OCI-LY7 (cell line): ENCODE data around the gene GALNT7. TPM values are rescaled to one million over a fixed set of nuclear protein-coding genes. Genes with fewer than 3 reads are reported as not detected.

Experiments
- BruUV-seq: library from RNA; stranded (reverse); fragments of 400-500 nt; replicated peaks from 2 replicates; lab custom pipeline; 2021; lab: Mats Ljungman, UMichigan
- CTCF ChIA-PET: fragments of 300-600 bp; sonication (Branson Sonifier 250); formaldehyde crosslinking; loops from one replicate; lab custom pipeline; 2022; ENCODE audit warnings: antibody characterized with exemption; ENCODE audit not compliant: unreplicated experiment; lab: Charles Lee
- POLR2A ChIA-PET: fragments of 300-600 bp; sonication (Branson Sonifier 250); formaldehyde crosslinking; loops from one replicate; lab custom pipeline; 2022; ENCODE audit warnings: antibody characterized with exemption; lab: Charles Lee
- DNase-seq: peaks from one replicate; pipeline ENCODE4 v3.0.0-alpha.2; 2015; ENCODE audit warnings: low spot score
- H2AFZ ChIP-seq: fragments of 200-600 bp; sonication (generic), shearing (Covaris generic); 2 replicates; pipeline ENCODE4 v1.6.1; 2014; ENCODE audit warnings: mild to moderate bottlenecking, antibody characterized with exemption, low read length, moderate library complexity
- H3K27ac ChIP-seq: fragments of 200-600 bp; sonication (generic); 2 replicates; pipeline ENCODE4 v1.5.1; 2014; ENCODE audit warnings: mixed run types, low read depth, mild to moderate bottlenecking, moderate library complexity, low read length, inconsistent platforms; ENCODE audit not compliant: poor library complexity, severe bottlenecking
- H3K36me3 ChIP-seq: fragments of 200-600 bp; sonication (generic); 2 replicates; pipeline ENCODE4 v1.6.1; 2014; ENCODE audit warnings: mild to moderate bottlenecking, antibody characterized with exemption, low read length, moderate library complexity, mixed read lengths; ENCODE audit not compliant: insufficient read depth
- H3K4me1 ChIP-seq: fragments of 200-600 bp; sonication (generic); 2 replicates; pipeline ENCODE4 v1.5.1; 2014; ENCODE audit warnings: mild to moderate bottlenecking, low read length; ENCODE audit not compliant: insufficient read depth, poor library complexity, severe bottlenecking
- H3K4me2 ChIP-seq: fragments of 200-600 bp; sonication (generic); 2 replicates; pipeline ENCODE4 v1.6.1; 2014; ENCODE audit warnings: mild to moderate bottlenecking, low read length
- H3K4me3 ChIP-seq: fragments of 200-600 bp; sonication (generic); 2 replicates; pipeline ENCODE4 v1.5.1; 2014; ENCODE audit warnings: mild to moderate bottlenecking, low read depth, low read length; ENCODE audit not compliant: poor library complexity, severe bottlenecking
- H3K79me2 ChIP-seq: fragments of 200-600 bp; sonication (generic); 2 replicates; pipeline ENCODE4 v1.6.1; 2016; ENCODE audit warnings: low read depth, mild to moderate bottlenecking, low read length, moderate library complexity, mixed read lengths; ENCODE audit not compliant: insufficient read depth
- H3K9me2 ChIP-seq: fragments of 200-600 bp; sonication (generic); 2 replicates; pipeline ENCODE4 v1.6.1; 2016; ENCODE audit warnings: mild to moderate bottlenecking, low read length, mixed read lengths; ENCODE audit not compliant: insufficient read depth
- H3K9me3 ChIP-seq: fragments of 200-600 bp; sonication (generic); 2 replicates; pipeline ENCODE4 v1.6.1; 2014; ENCODE audit warnings: mild to moderate bottlenecking, mixed run types, low read length, mixed read lengths
- H4K20me1 ChIP-seq: fragments of 200-600 bp; sonication (generic); 2 replicates; pipeline ENCODE4 v1.6.1; 2014; ENCODE audit warnings: mild to moderate bottlenecking, antibody characterized with exemption, low read length, moderate library complexity, mixed read lengths; ENCODE audit not compliant: insufficient read depth
- CTCF ChIP-seq: fragments of 200-600 bp; sonication (generic); conservative IDR thresholded peaks from 2 replicates; pipeline ENCODE4 v1.5.1; 2014; ENCODE audit warnings: mild to moderate bottlenecking, antibody characterized with exemption, low read length, moderate library complexity, mixed read lengths
- EZH2phosphoT487 ChIP-seq: fragments of 200-600 bp; sonication (generic); IDR thresholded peaks from 2 replicates; pipeline ENCODE4 v1.6.1; 2018; ENCODE audit warnings: low read depth, borderline replicate concordance, mild to moderate bottlenecking, mixed run types, antibody characterized with exemption, low read length, moderate library complexity, mixed read lengths
- intact Hi-C: fragments of 100-400 bp; cut with micrococcal nuclease; formaldehyde crosslinking; loops from one replicate; pipeline ENCODE4 v1.10.0; 2022; ENCODE audit not compliant: unreplicated experiment
- total RNA-seq, 2 experiments: library from RNA; depleted of rRNA in 1 of 2; stranded (reverse); fragments of >200 nt in 1 of 2; shearing (Covaris generic) in 1 of 2; gene quantifications; 2 replicates each; pipeline ENCODE4 v1.2.3, GENCODE V29; 2014 to 2022

GALNT7 gene
- total RNA-seq, 2 experiments from 2014 or later: 20.3 to 34.4 TPM

- Histone ChIP-seq H3K9me2 (no peaks in the 10 kb centered on the region), H3K4me1 (peaks cover 3% of the 10 kb centered on the region), H3K9me3 (peaks cover 9% of the 10 kb centered on the region; the same call in 1 of the 2 replicates), H3K36me3 (peaks cover 35% of the 10 kb centered on the region), H3K4me3 (no peak overlapping the region), H2AFZ (no peak overlapping the region), H3K27ac (no peak overlapping the region), H3K4me2 (no peak overlapping the region), H4K20me1 (0 out of 2 replicates have a peak, but pooled peaks cover 5% of the 10 kb centered on the region), H3K79me2 (peaks cover 20% of the 10 kb centered on the region; the same call in 1 of the 2 replicates)
- ChIA-PET POLR2A (no interaction called here), CTCF (no interaction called here)
- no TSS peak for BruUV-seq
- intact Hi-C loops: no loop called here
- TF ChIP-seq EZH2phosphoT487 (no peak), CTCF (no peak)
- no peak for DNase-seq
Measured at GRCh38 chr4:173272314-173272713, 103.7 kb downstream of the GALNT7 start.

DNA sequence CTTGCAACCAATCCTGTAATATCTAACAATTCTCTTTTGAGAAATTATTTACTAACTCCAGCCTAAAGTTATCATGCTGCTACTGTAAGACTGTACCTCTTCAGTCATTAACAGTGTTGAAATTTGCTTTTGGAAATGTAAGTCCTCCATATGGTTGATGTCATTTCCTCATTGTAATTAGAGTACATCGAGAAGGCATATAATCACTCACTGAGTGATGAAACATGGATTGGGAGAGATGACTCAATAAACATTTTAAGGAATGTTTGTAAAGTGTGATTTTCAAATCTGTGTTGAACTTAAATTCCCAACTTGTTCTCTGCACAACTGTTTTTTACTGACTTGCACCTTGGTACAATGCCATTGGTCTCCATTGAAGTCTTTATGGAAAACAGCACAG, 104.4 kb downstream of the GALNT7 start:
- Histone ChIP-seq H4K20me1 (0 out of 2 replicates have a peak, but pooled peaks cover 5% of the 10 kb centered on the region), H3K4me2 (no peak overlapping the region), H3K79me2 (peaks cover 20% of the 10 kb centered on the region; the same call in 1 of the 2 replicates), H2AFZ (no peak overlapping the region), H3K36me3 (peaks cover 30% of the 10 kb centered on the region), H3K4me1 (no peaks in the 10 kb centered on the region), H3K9me3 (peaks cover 9% of the 10 kb centered on the region; the same call in 1 of the 2 replicates), H3K9me2 (no peaks in the 10 kb centered on the region), H3K27ac (no peak overlapping the region), H3K4me3 (no peak overlapping the region)
- no TSS peak for BruUV-seq
- ChIA-PET POLR2A (no interaction called here), CTCF (no interaction called here)
- DNase-seq: no peak
- intact Hi-C loops: no loop called here
- TF ChIP-seq CTCF (no peak), EZH2phosphoT487 (no peak)

DNA sequence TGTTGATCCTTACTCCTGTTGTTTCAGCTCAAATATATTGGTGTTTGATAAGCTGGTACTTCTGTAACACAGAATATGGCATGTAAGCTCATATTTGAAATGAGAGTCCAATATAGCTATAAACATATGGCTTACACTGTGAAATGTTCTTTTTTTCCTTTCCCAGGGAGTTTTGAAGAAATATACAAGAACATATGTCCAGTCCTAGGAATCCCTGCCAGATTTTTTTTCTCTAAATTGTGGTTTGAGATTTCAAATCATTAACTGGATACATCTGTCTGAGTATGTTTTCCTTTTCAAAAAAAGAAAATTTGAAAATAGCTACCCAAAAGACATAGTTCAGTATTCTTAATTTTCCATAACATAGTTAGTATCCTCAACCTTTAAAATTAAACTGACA, 105.3 kb downstream of the GALNT7 start:
- no TSS peak for BruUV-seq

More for the DNA sequence above, 105.3 kb downstream of the GALNT7 start:
- Histone ChIP-seq H2AFZ (no peak overlapping the region), H3K27ac (no peak overlapping the region), H3K79me2 (peaks cover 17% of the 10 kb centered on the region; the same call in 1 of the 2 replicates), H3K9me3 (peaks cover 9% of the 10 kb centered on the region; the same call in 1 of the 2 replicates), H3K4me2 (no peak overlapping the region), H3K4me1 (no peaks in the 10 kb centered on the region), H3K36me3 (peaks cover 27% of the 10 kb centered on the region), H4K20me1 (0 out of 2 replicates have a peak, but pooled peaks cover 5% of the 10 kb centered on the region), H3K4me3 (no peak overlapping the region), H3K9me2 (no peaks in the 10 kb centered on the region)
- no peak for DNase-seq
- intact Hi-C loops: no loop called here
- TF ChIP-seq CTCF (no peak), EZH2phosphoT487 (no peak)
- ChIA-PET CTCF (no interaction called here), POLR2A (interaction anchor here (0.7 to 1.0 kb wide), 5 partner anchors 9 to 31 kb away, joined by 3 to 5 read pairs (median 3); no protein-coding TSS in a partner anchor)
